K562 (cell line): Measurements from ENCODE around the gene LMAN1. TPM values are rescaled to one million over a fixed set of nuclear protein-coding genes. Genes with fewer than 3 reads are reported as not detected.

ENCODE experiments used
- ATAC-seq: fragments of 200-7000 bp; cut with Tn5 transposase; 3 replicates; pipeline ENCODE4 v1.9.1; 2020; ENCODE audit warnings: moderate library complexity
- BruUV-seq: library from RNA; stranded (reverse); fragments of 400-500 nt; replicated peaks from 2 replicates; lab custom pipeline; 2021; lab: Mats Ljungman, UMichigan
- CTCF ChIA-PET: fragments of 300-600 bp; formaldehyde crosslinking; extraction: SDS; loops from one replicate; lab custom pipeline; 2021; ENCODE audit warnings: low intra/inter-chr PET ratio; lab: Yijun Ruan, JAX
- POLR2A ChIA-PET: fragments of 300-600, 350-650 bp; sonication (Branson Sonifier 250); formaldehyde crosslinking; extraction: SDS; loops from one replicate; lab custom pipeline; 2021; ENCODE audit warnings: antibody characterized with exemption, inconsistent platforms; lab: Yijun Ruan, JAX
- DNase-seq, 4 experiments: peaks; one replicate each; pipeline versions ENCODE4 v3.0.0 to v3.0.0-alpha.2; 2011 to 2018; ENCODE audit warnings: low spot score in 3 of 4, mixed read lengths in 3 of 4; ENCODE audit errors: extremely low read depth in 1 of 4
- FAIRE-seq: peaks from 2 replicates; lab custom pipeline; 2011; peaks lifted over from hg19 to GRCh38; lab: Jason Lieb, UNC
- H2AFZ ChIP-seq: 2 replicates; pipeline ENCODE4 v1.6.0; 2011; ENCODE audit warnings: low read depth, low read length, control low read depth, inconsistent platforms
- H3K27ac ChIP-seq: fragments of 200-600 bp; 3 replicates; pipeline ENCODE4 v1.8.0; 2011; ENCODE audit warnings: low read depth, mild to moderate bottlenecking, control low read depth, inconsistent platforms, low read length, moderate library complexity, mixed read lengths; ENCODE audit errors: extremely low read depth
- H3K27me3 ChIP-seq, 2 experiments: fragments of 300-600 bp in 1 of 2; 2 replicates in 1 of 2; 3 replicates in 1 of 2; pipeline versions ENCODE4 v1.6.0 to v1.8.0; 2011; ENCODE audit warnings: inconsistent platforms in 2 of 2, low read length in 2 of 2, mild to moderate bottlenecking in 1 of 2, mixed read lengths in 1 of 2, moderate library complexity in 1 of 2; ENCODE audit not compliant: control insufficient read depth in 2 of 2, insufficient read depth in 2 of 2
- H3K36me3 ChIP-seq: fragments of 300-600 bp; 3 replicates; pipeline ENCODE4 v1.8.0; 2011; ENCODE audit warnings: mild to moderate bottlenecking, low read length, inconsistent platforms; ENCODE audit not compliant: control insufficient read depth, insufficient read depth
- H3K4me1 ChIP-seq, 2 experiments: fragments of 200-600 bp in 1 of 2; replicated peaks in 1 of 2; 2 replicates in 1 of 2; 3 replicates in 1 of 2; pipeline versions ENCODE4 v1.5.1 to v1.8.0; 2011; ENCODE audit warnings: inconsistent platforms in 2 of 2, low read length in 2 of 2, mild to moderate bottlenecking in 1 of 2, mixed read lengths in 1 of 2, moderate library complexity in 1 of 2; ENCODE audit not compliant: control insufficient read depth in 2 of 2, insufficient read depth in 2 of 2
- H3K4me2 ChIP-seq: 2 replicates; pipeline ENCODE4 v1.6.1; 2011; ENCODE audit warnings: low read length, control low read depth, inconsistent platforms, mixed read lengths; ENCODE audit not compliant: insufficient read depth
- H3K4me3 ChIP-seq: fragments of 200-600 bp; sonication (generic), shearing (Covaris generic); 2 replicates; pipeline ENCODE4 v1.5.1; 2016; ENCODE audit warnings: control low read depth, inconsistent platforms
- H3K79me2 ChIP-seq: fragments of 200-600 bp; 3 replicates; pipeline ENCODE4 v1.8.0; 2011; ENCODE audit warnings: low read length, inconsistent platforms; ENCODE audit not compliant: control insufficient read depth, insufficient read depth
- H3K9ac ChIP-seq, 2 experiments: 2 replicates each; pipeline versions ENCODE4 v1.6.0 to v1.6.1; 2011; ENCODE audit warnings: low read depth in 2 of 2, low read length in 2 of 2, control low read depth in 1 of 2, inconsistent platforms in 1 of 2, mild to moderate bottlenecking in 1 of 2, mixed read lengths in 1 of 2; ENCODE audit not compliant: insufficient read depth in 1 of 2
- H3K9me1 ChIP-seq: one replicate; pipeline ENCODE4 v1.6.0; 2011; ENCODE audit warnings: inconsistent platforms, mild to moderate bottlenecking, low read length, moderate library complexity; ENCODE audit not compliant: control insufficient read depth, insufficient read depth
- H3K9me3 ChIP-seq: replicated peaks from 2 replicates; pipeline ENCODE4 v1.5.1; 2011; ENCODE audit warnings: low read depth, low read length, inconsistent platforms; ENCODE audit not compliant: control insufficient read depth, insufficient read depth
- H4K20me1 ChIP-seq: replicated peaks from 2 replicates; pipeline ENCODE4 v1.6.1; 2011; ENCODE audit warnings: low read length, inconsistent platforms, mixed read lengths; ENCODE audit not compliant: control insufficient read depth, insufficient read depth
- ATF2 ChIP-seq: sonication (generic); formaldehyde crosslinking; IDR thresholded peaks from 2 replicates; pipeline ENCODE4 v1.8.1; 2022; ENCODE audit warnings: missing genetic modification reagents
- BMI1 ChIP-seq: fragments of 150-350 bp; IDR thresholded peaks from 2 replicates; pipeline ENCODE4 v1.6.1; 2014; ENCODE audit warnings: low read length
- CBX2 ChIP-seq: fragments of 200-600 bp; sonication (generic); IDR thresholded peaks from one replicate; pipeline ENCODE4 v1.6.1; 2012; ENCODE audit warnings: mild to moderate bottlenecking, low read length, inconsistent platforms; ENCODE audit not compliant: insufficient read depth, poor library complexity, severe bottlenecking
- CCNT2 ChIP-seq: IDR thresholded peaks from 2 replicates; pipeline ENCODE4 v1.6.1; 2011; ENCODE audit warnings: borderline replicate concordance, low read depth, mild to moderate bottlenecking, moderate library complexity, mixed read lengths, low read length; ENCODE audit not compliant: insufficient read length; ENCODE audit errors: extremely low read depth
- CHD2 ChIP-seq: IDR thresholded peaks from 2 replicates; pipeline ENCODE4 v1.6.1; 2011; ENCODE audit warnings: low read depth, low read length
- DACH1 ChIP-seq: fragments of 450-650 bp; IDR thresholded peaks from 2 replicates; pipeline ENCODE4 v1.6.1; 2018; ENCODE audit not compliant: partially characterized antibody
- EWSR1 ChIP-seq: fragments of 450-650 bp; IDR thresholded peaks from 2 replicates; pipeline ENCODE4 v1.6.1; 2018; ENCODE audit warnings: borderline replicate concordance, mild to moderate bottlenecking, low read depth, moderate library complexity; ENCODE audit not compliant: partially characterized antibody
- KAT7 ChIP-seq: sonication (generic); formaldehyde crosslinking; IDR thresholded peaks from 2 replicates; pipeline ENCODE4 v1.8.0; 2022; ENCODE audit warnings: missing genetic modification reagents, mild to moderate bottlenecking, borderline replicate concordance
- MYC ChIP-seq, 2 experiments: fragments of 250-450 bp in 1 of 2; sonication (Bioruptor Pico) in 1 of 2; IDR thresholded peaks; 2 replicates each; pipeline versions ENCODE4 v1.5.1 to v1.6.1; 2012 to 2021; ENCODE audit warnings: low read depth in 2 of 2, borderline replicate concordance in 1 of 2, improper control_type of control experiment in 1 of 2, low read length in 1 of 2, mild to moderate bottlenecking in 1 of 2, moderate library complexity in 1 of 2
- NCOA6 ChIP-seq: fragments of 450-650 bp; IDR thresholded peaks from 2 replicates; pipeline ENCODE4 v1.6.1; 2017; ENCODE audit warnings: mild to moderate bottlenecking
- NR3C1 ChIP-seq: sonication (generic); formaldehyde crosslinking; IDR thresholded peaks from 2 replicates; pipeline ENCODE4 v1.8.1; 2022; ENCODE audit warnings: missing genetic modification reagents
- POLR3A ChIP-seq: IDR thresholded peaks from 2 replicates; pipeline ENCODE4 v1.6.1; 2011; ENCODE audit warnings: borderline replicate concordance, mild to moderate bottlenecking, moderate library complexity; ENCODE audit not compliant: insufficient read length, insufficient read depth; ENCODE audit errors: extremely low read depth
- RBFOX2 ChIP-seq: fragments of 200-400 bp; formaldehyde crosslinking; IDR thresholded peaks from 2 replicates; pipeline ENCODE4 v1.6.1; 2017; ENCODE audit warnings: low read depth, mild to moderate bottlenecking, low read length, moderate library complexity
- RBM15 ChIP-seq: fragments of 200-400 bp; formaldehyde crosslinking; IDR thresholded peaks from 2 replicates; pipeline ENCODE4 v1.6.1; 2018; ENCODE audit warnings: mild to moderate bottlenecking, low read length, moderate library complexity; ENCODE audit not compliant: insufficient read depth
- RFX1 ChIP-seq: fragments of 450-650 bp; IDR thresholded peaks from 2 replicates; pipeline ENCODE4 v1.6.1; 2016; ENCODE audit warnings: mild to moderate bottlenecking, moderate library complexity
- SIN3A ChIP-seq, 2 experiments: fragments of 150-350 bp in 1 of 2; IDR thresholded peaks; 2 replicates each; pipeline ENCODE4 v1.6.1; 2011 to 2016; ENCODE audit warnings: borderline replicate concordance in 2 of 2, low read depth in 2 of 2, low read length in 2 of 2, mild to moderate bottlenecking in 2 of 2, moderate library complexity in 2 of 2; ENCODE audit not compliant: control insufficient read depth in 1 of 2
- SMC3 ChIP-seq: conservative IDR thresholded peaks from 2 replicates; pipeline ENCODE4 v1.6.1; 2011; ENCODE audit warnings: low read depth, low read length, improper control_type of control experiment; ENCODE audit not compliant: insufficient read depth
- ZNF511 ChIP-seq: sonication (generic); formaldehyde crosslinking; IDR thresholded peaks from 2 replicates; pipeline ENCODE4 v1.8.0; 2022; ENCODE audit warnings: mild to moderate bottlenecking, missing genetic modification reagents
- WGBS: fragments of 100-300 bp; shearing (Covaris generic); methylation state at CpG from one replicate; pipeline ENCODE4 v1.1.6; 2016; ENCODE audit warnings: low coverage, mixed read lengths; ENCODE audit not compliant: insufficient coverage; ENCODE audit errors: missing lambda C conversion rate; 5-methylcytosine and 5-hydroxymethylcytosine counted together
- in situ Hi-C: fragments of 300-500 bp; cut with MboI; formaldehyde crosslinking; loops from 4 replicates; pipeline ENCODE4 v1.15.0; 2018; ENCODE audit warnings: inconsistent platforms, mixed read lengths
- intact Hi-C: fragments of 100-400 bp; cut with micrococcal nuclease; formaldehyde crosslinking; loops from 2 replicates; pipeline ENCODE4 v1.14.2; 2022
- polyA plus RNA-seq, 8 experiments: library from polyadenylated mRNA; depleted of rRNA in 4 of 8; stranded (reverse) in 5 of 8; unstranded in 3 of 8; fragments of >200 nt; fragmentation: Nextera tagmentation in 2 of 8; fragmentation: Illumina TruSeq in 1 of 8; extraction: Ambion mirVana in 2 of 8; extraction: Trizol in 1 of 8; gene quantifications; 2 replicates each; pipeline versions ENCODE4 v1.2.1 to v1.2.3, GENCODE V29; 2011 to 2014; ENCODE audit warnings: inconsistent platforms in 1 of 8, missing spikeins in 1 of 8
- total RNA-seq, 7 experiments: library from RNA; depleted of rRNA in 6 of 7; stranded (reverse); fragments of >200 nt in 6 of 7; fragmentation: Illumina TruSeq in 2 of 7; extraction: Trizol in 2 of 7; gene quantifications; 2 replicates each; pipeline versions ENCODE4 v1.2.1 to v1.2.3, GENCODE V29; 2011 to 2021; ENCODE audit warnings: low replicate concordance in 1 of 7

Gene LMAN1
- total and polyA plus RNA-seq, 9 of the 15 experiments (the other 6 are each of a cell fraction or from before 2014, with no cell fraction given): 18.8 to 108 (median 71.2) TPM

- in situ Hi-C loops (no loop called here), intact Hi-C loops (no loop called here)
- Histone ChIP-seq H3K9me3 (no peaks in the 10 kb centered on the region), H2AFZ (no peak overlapping the region), H3K9ac (no peak overlapping the region), H3K9me1 (no peaks in the 10 kb centered on the region), H3K27me3 (peaks cover 0 to 2% of the 10 kb centered on the region in 2 experiments; a peak in 4 of 5 replicates), H3K4me2 (no peak overlapping the region), H4K20me1 (no peaks in the 10 kb centered on the region), H3K27ac (no peak overlapping the region), H3K4me1 (no peaks in the 10 kb centered on the region), H3K36me3 (no peaks in the 10 kb centered on the region), H3K4me3 (no peak overlapping the region), H3K79me2 (no peaks in the 10 kb centered on the region)
- DNase-seq (no peak), ATAC-seq (no peak), FAIRE-seq (no peak)
- CTCF ChIA-PET: no interaction called here
- no TSS peak for BruUV-seq
- 7% methylated on average over 5 of the region's 5 CpGs for WGBS
- POLR2A ChIA-PET: no interaction called here
- no peak for TF ChIP-seq RBM15
- no peak for TF ChIP-seq RFX1
- no peak for TF ChIP-seq POLR3A
- TF ChIP-seq ATF2 (CRISPR knock-in tag): no peak
- TF ChIP-seq CHD2: no peak
- TF ChIP-seq SMC3: no peak
- TF ChIP-seq RBFOX2: no peak
- no peak for TF ChIP-seq KAT7
- no peak for TF ChIP-seq DACH1
- TF ChIP-seq NCOA6: no peak
- no peak for TF ChIP-seq MYC (IDR thresholded peaks at IDR 0.05; ENCODE audit: low read depth, low read length)
- TF ChIP-seq MYC (CRISPR knock-in tag; IDR thresholded peaks at IDR 0.05; ENCODE audit: borderline replicate concordance, low read depth): no peak
- no peak for TF ChIP-seq ZNF511 (CRISPR knock-in tag)
- TF ChIP-seq CBX2: no peak
- TF ChIP-seq EWSR1: no peak
- no peak for TF ChIP-seq CCNT2
- TF ChIP-seq BMI1: no peak
- no peak for TF ChIP-seq NR3C1
- TF ChIP-seq SIN3A (IDR thresholded peaks at IDR 0.05; ENCODE audit: borderline replicate concordance in 2 of 2, control insufficient read depth in 1 of 2, low read depth in 2 of 2, low read length in 2 of 2): no peak
Observed at GRCh38 chr18:59380706-59381105, 21.6 kb upstream of the LMAN1 start.
